Adipocyte (in vitro differentiated cells): Measurements from ENCODE around the gene CHST9.
"Not testable (repeated sequence)": the region's sequence is repeated elsewhere in the genome, so short reads cannot be mapped to it uniquely, and the experiment has no call there.

Experiments
- DNase-seq: peaks from one replicate; pipeline ENCODE4 v3.0.0-alpha.2; 2015; ENCODE audit warnings: low read depth
- H3K27me3 ChIP-seq: replicated peaks from 2 replicates; pipeline ENCODE4 v1.7.0; 2013; ENCODE audit warnings: mild to moderate bottlenecking, low read length, moderate library complexity; ENCODE audit not compliant: control insufficient read depth, insufficient read depth
- H3K36me3 ChIP-seq: 2 replicates; pipeline ENCODE4 v1.7.0; 2013; ENCODE audit warnings: low read length, mild to moderate bottlenecking, moderate library complexity; ENCODE audit not compliant: control insufficient read depth, insufficient read depth, severe bottlenecking
- H3K4me1 ChIP-seq: 2 replicates; pipeline ENCODE4 v1.7.0; 2013; ENCODE audit warnings: mild to moderate bottlenecking, low read length, moderate library complexity; ENCODE audit not compliant: control insufficient read depth, insufficient read depth
- H3K4me3 ChIP-seq: 2 replicates; pipeline ENCODE4 v1.7.0; 2013; ENCODE audit warnings: mild to moderate bottlenecking, low read length, moderate library complexity
- H3K9ac ChIP-seq: 2 replicates; pipeline ENCODE4 v1.7.0; 2013; ENCODE audit warnings: mild to moderate bottlenecking, low read length, moderate library complexity
- H3K9me3 ChIP-seq: 2 replicates; pipeline ENCODE4 v1.7.0; 2013; ENCODE audit warnings: mild to moderate bottlenecking, low read length, moderate library complexity; ENCODE audit not compliant: control insufficient read depth

The CHST9 gene, protein sequence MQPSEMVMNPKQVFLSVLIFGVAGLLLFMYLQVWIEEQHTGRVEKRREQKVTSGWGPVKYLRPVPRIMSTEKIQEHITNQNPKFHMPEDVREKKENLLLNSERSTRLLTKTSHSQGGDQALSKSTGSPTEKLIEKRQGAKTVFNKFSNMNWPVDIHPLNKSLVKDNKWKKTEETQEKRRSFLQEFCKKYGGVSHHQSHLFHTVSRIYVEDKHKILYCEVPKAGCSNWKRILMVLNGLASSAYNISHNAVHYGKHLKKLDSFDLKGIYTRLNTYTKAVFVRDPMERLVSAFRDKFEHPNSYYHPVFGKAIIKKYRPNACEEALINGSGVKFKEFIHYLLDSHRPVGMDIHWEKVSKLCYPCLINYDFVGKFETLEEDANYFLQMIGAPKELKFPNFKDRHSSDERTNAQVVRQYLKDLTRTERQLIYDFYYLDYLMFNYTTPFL

GRCh38 chr18:27185025-27185763, at the start of gene CHST9:
Gene CHST9 (minus strand): TSS chr18:27185308. CDS start chr18:27142809, 42,499 bp downstream.
- Histone ChIP-seq H3K9ac (no peak within 1 kb of the TSS), H3K4me3 (no peak within 1 kb of the TSS), H3K4me1 (no peaks in the 10 kb centered on the region), H3K27me3 (peaks cover 37% of the 10 kb centered on the region), H3K9me3 (no peaks in the 10 kb centered on the region), H3K36me3 (no peaks in the 10 kb centered on the region)
- no peak for DNase-seq

GRCh38 chr18:27232355-27232754, 47.2 kb upstream of the CHST9 start:
- H3K4me3 ChIP-seq, H3K9me3 ChIP-seq, DNase-seq, H3K36me3 ChIP-seq, H3K4me1 ChIP-seq, H3K9ac ChIP-seq, H3K27me3 ChIP-seq: not testable (repeated sequence)

DNA sequence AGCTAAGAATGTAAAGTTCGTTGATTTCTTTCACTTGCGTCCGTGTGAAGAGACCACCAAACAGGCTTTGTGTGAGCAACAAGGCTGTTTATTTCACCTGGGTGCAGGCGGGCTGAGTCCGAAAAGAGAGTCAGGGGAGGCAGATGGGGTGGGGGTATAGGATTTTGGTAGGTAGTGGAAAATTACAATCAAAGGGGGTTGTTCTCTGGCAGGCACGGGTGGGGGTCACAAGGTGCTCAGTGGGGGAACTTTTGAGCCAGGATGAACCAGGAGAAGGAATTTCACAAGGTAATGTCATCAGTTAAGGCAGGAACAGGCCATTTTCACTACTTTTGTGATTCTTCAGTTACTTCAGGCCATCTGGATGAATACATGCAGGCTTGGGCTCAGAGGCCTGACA, 46.6 kb upstream of the CHST9 start:
- not testable (repeated sequence) for H3K9me3 ChIP-seq, H3K4me1 ChIP-seq, H3K36me3 ChIP-seq, H3K27me3 ChIP-seq, H3K9ac ChIP-seq, DNase-seq, H3K4me3 ChIP-seq

DNA sequence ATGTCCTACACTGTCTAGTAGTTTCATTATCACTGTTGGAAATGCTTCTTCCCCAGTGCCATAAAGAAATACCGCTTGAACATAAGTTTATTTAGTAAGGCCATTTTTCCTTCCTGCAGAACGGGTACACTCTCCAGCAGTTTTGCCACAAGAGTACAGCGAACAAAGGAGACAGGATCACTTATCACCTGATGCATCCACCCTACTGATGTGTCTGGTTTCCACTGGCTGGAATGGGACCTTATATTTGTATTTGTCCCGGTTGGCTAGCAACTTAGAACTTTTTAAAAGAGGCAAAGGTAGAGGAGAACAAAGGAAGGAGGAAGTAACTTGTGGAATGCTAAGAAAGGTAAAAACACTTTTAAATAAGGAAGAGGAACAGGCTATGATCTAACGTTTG, 46.1 kb upstream of the CHST9 start:
- H3K4me3 ChIP-seq, H3K4me1 ChIP-seq, DNase-seq, H3K36me3 ChIP-seq, H3K27me3 ChIP-seq, H3K9me3 ChIP-seq, H3K9ac ChIP-seq: not testable (repeated sequence)

DNA sequence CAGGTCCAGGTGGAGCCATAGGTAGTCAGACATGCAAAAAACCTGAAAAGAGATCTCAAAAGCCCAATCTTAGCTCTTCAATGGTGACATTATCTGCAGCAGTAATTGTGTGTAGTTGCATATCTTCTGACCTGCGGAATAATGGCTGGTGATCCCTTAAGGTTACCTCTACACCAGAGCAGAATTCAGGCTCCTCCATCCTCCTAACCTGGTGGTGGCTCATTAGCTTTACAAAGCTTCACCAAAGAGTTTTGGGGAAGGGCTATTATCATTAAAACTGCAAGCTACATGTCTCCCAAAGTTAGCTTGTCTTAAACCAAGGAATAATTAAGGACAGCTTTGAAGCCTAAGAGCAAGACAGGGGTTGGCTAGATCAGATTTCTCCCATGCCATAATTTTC, 42.6 kb upstream of the CHST9 start:
- DNase-seq, result no peak
- Histone ChIP-seq H3K36me3 (no peaks in the 10 kb centered on the region), H3K4me1 (no peaks in the 10 kb centered on the region), H3K9me3 (no peaks in the 10 kb centered on the region), H3K4me3 (no peak overlapping the region), H3K9ac (no peak overlapping the region), H3K27me3 (no peaks in the 10 kb centered on the region)

DNA sequence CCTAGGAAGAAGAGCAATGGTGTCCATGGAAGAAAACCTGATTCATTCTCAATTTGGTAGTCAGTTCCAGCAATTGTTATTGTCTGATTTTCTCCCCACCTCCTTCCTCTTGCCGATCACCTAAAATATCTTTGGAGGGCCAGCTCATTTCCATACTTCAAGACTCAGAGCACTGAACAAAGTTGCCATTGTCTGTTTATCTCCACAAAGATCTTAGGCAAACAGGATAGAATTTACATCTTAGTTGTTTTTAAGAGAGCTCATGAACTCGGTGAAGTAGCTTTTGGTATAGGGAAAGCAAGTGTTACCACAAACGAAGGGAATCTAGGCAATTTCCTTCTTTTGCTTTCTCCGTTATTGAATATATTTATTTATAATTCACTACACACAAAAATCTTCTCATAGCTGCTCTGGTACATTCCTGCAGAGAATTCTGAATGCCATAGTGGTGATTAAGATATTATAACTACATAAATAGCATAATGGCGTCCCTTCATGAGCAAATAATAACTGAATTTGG, 41.5 kb upstream of the CHST9 start:
- no peak overlapping the region for H3K4me3 ChIP-seq
- H3K27me3 ChIP-seq, result no peaks in the 10 kb centered on the region
- no peaks in the 10 kb centered on the region for H3K9me3 ChIP-seq
- H3K9ac ChIP-seq, result no peak overlapping the region
- H3K4me1 ChIP-seq, result no peaks in the 10 kb centered on the region
- H3K36me3 ChIP-seq, result no peaks in the 10 kb centered on the region
- DNase-seq, result no peak

DNA sequence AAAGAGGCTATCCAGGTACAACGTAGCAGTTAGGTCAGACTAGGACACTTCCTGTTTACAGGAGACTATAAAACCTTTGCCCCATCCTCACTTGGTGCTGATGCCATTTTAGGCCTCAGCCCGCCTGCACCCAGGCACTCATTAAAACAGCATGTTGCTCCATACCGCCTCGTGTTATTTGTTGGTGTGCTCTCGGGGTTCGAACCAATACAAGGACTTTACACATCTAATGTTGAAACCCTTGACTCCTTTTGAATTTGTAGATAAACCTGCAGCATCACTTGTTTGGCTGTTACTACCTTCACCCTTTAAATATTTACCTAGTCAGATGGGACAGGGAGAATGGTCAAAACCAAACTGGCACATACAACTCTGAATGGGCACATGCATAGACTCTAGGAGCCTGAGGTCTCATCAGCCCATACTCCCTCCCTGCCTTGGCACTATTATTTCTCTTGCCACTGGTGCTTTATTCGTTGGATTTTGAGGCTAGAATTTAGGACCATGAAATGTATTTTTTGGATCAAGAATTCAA, 40.9 kb upstream of the CHST9 start:
- Histone ChIP-seq H3K9me3 (no peaks in the 10 kb centered on the region), H3K4me3 (no peak overlapping the region), H3K36me3 (no peaks in the 10 kb centered on the region), H3K4me1 (no peaks in the 10 kb centered on the region), H3K9ac (no peak overlapping the region), H3K27me3 (no peaks in the 10 kb centered on the region)
- DNase-seq, result no peak

- Histone ChIP-seq H3K36me3 (no peaks in the 10 kb centered on the region), H3K27me3 (no peaks in the 10 kb centered on the region), H3K4me3 (no peak overlapping the region), H3K4me1 (no peaks in the 10 kb centered on the region), H3K9ac (no peak overlapping the region), H3K9me3 (no peaks in the 10 kb centered on the region)
- no peak for DNase-seq
Observed at GRCh38 chr18:27223526-27224291, 38.6 kb upstream of the CHST9 start.

- Histone ChIP-seq H3K4me1 (no peaks in the 10 kb centered on the region), H3K36me3 (no peaks in the 10 kb centered on the region)
Observed at GRCh38 chr18:27214831-27215230, 29.7 kb upstream of the CHST9 start.

DNA sequence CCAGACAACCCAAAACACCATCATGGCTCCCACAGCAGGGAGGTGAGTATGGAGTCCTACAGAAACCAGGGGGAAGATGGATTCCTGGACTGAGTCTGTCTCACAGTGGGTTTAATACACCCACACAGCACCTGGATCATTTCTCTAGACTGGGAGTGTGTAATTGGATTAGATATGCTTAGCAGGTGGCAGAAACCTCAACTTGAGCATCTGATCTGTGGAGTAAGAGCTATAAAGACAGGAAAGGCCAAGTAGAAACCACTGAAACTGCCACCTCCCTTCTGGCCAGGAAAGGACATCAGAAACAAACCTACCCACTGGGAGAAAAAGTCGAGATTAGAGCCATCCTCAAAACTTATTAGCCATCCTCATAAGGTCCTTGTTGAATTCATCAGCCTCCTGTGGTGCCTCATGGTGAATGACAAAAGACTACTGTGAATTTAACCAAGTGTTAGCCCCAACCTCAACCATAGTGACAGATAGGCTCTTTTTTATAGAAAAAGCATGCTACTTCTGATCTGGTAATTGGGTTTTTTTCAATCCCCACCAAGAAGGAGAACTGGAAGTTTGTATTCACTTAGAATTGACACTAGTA, 28.1 kb upstream of the CHST9 start:
- no peaks in the 10 kb centered on the region for H3K4me1 ChIP-seq
- H3K27me3 ChIP-seq, result no peaks in the 10 kb centered on the region
- H3K9me3 ChIP-seq, result no peaks in the 10 kb centered on the region
- no peak overlapping the region for H3K9ac ChIP-seq
- no peak overlapping the region for H3K4me3 ChIP-seq
- DNase-seq, result no peak
- no peaks in the 10 kb centered on the region for H3K36me3 ChIP-seq

More at GRCh38 chr18:27214831-27215230, 29.7 kb upstream of the CHST9 start:
- DNase-seq, result no peak
- no peak overlapping the region for H3K4me3 ChIP-seq
- no peak overlapping the region for H3K9ac ChIP-seq
- H3K9me3 ChIP-seq, result no peaks in the 10 kb centered on the region
- H3K27me3 ChIP-seq, result no peaks in the 10 kb centered on the region
